HFFc6 (cell line): Measurements from ENCODE around the gene GAMT. TPM values are rescaled to one million over a fixed set of nuclear protein-coding genes. Genes with fewer than 3 reads are reported as not detected.

ENCODE experiments used
- DNase-seq: peaks from one replicate; pipeline ENCODE4 v3.0.0-alpha.2; 2018
- H3K27ac Mint-ChIP-seq: 2 replicates; pipeline ENCODE4 v1.8.0; 2020; ENCODE audit warnings: mild to moderate bottlenecking, mixed read lengths
- H3K27me3 Mint-ChIP-seq: 2 replicates; pipeline ENCODE4 v1.8.0; 2021; ENCODE audit warnings: mild to moderate bottlenecking, moderate library complexity, mixed read lengths; ENCODE audit not compliant: insufficient read depth
- H3K36me3 Mint-ChIP-seq: 2 replicates; pipeline ENCODE4 v1.8.0; 2021; ENCODE audit warnings: low read depth, mixed read lengths
- H3K4me1 Mint-ChIP-seq: 2 replicates; pipeline ENCODE4 v1.8.0; 2020; ENCODE audit warnings: low read depth, mixed read lengths
- H3K4me3 Mint-ChIP-seq: 2 replicates; pipeline ENCODE4 v1.8.0; 2020; ENCODE audit warnings: mild to moderate bottlenecking, moderate library complexity, mixed read lengths
- H3K9me3 Mint-ChIP-seq: 2 replicates; pipeline ENCODE4 v1.8.0; 2020; ENCODE audit warnings: mild to moderate bottlenecking, mixed read lengths
- CTCF ChIP-seq: fragments of 200-600 bp; sonication (generic); IDR thresholded peaks from 2 replicates; pipeline ENCODE4 v1.5.0; 2021; ENCODE audit warnings: antibody characterized with exemption, mild to moderate bottlenecking
- total RNA-seq, 6 experiments: library from RNA; stranded (reverse); fragmentation: NEBNext Ultra II Directional; extraction: Animal tissue kit (Norgen Biotek cat#: 25700); gene quantifications; 2 replicates in 1 of 6; 3 replicates in 5 of 6; pipeline ENCODE4 v1.2.3, GENCODE V29; 2021

GAMT gene
- total RNA-seq, 6 experiments from 2014 or later, result 55.2 to 71.3 (median 67.7) TPM

GRCh38 chr19:1437609-1438008 lies 36.3 kb upstream of the GAMT start:
- H3K27ac Mint-ChIP-seq, result peak overlapping the region; percentile 99
- H3K9me3 Mint-ChIP-seq, result no peaks in the 10 kb centered on the region
- H3K4me3 Mint-ChIP-seq, result peak overlapping the region; percentile 96
- DNase-seq, result no peak
- H3K36me3 Mint-ChIP-seq, result peaks cover 28% of the 10 kb centered on the region
- TF ChIP-seq CTCF, result no peak
- peaks cover 18% of the 10 kb centered on the region for H3K27me3 Mint-ChIP-seq
- H3K4me1 Mint-ChIP-seq, result peaks cover 20% of the 10 kb centered on the region

DNA sequence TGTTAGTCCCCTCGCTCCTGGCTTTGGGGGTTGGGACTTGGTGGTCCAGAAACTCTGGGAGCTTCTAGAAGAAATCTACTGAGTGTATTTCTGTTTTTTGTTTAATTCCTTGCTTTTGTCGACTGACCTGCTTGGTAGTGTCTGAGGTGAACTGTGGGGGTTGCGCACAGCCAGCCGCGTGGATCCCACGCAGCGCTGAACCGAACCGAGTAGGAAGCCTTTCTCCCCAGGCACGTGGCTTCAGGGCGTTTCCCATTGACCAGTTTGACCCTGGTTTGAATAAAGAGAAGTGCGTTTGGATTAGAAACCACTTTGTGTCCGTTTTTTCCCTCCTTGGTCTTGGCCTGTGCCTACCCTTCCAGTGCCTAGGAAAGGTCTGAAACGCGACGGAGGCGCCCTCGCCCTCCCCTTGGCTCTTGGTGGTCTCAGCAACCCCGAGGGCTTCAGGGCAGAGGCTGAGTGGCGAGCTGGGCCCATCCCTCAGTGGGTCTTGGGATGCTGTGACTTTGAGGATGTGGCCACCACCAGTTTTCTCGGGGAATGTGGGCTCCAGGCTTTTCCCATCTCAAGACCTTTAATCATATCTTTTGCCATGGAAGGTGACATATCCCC lies 34.1 kb upstream of the GAMT start:
- DNase-seq, result no peak
- Mint-ChIP-seq H3K27me3 (peaks cover 18% of the 10 kb centered on the region), H3K9me3 (no peaks in the 10 kb centered on the region), H3K36me3 (peaks cover 17% of the 10 kb centered on the region), H3K4me1 (peaks cover 11% of the 10 kb centered on the region; the same call in 1 of the 2 replicates), H3K4me3 (no peak overlapping the region; the same call in 1 of the 2 replicates), H3K27ac (peak overlapping the region; percentile 43; the same call in 1 of the 2 replicates)
- TF ChIP-seq CTCF, result no peak

DNA sequence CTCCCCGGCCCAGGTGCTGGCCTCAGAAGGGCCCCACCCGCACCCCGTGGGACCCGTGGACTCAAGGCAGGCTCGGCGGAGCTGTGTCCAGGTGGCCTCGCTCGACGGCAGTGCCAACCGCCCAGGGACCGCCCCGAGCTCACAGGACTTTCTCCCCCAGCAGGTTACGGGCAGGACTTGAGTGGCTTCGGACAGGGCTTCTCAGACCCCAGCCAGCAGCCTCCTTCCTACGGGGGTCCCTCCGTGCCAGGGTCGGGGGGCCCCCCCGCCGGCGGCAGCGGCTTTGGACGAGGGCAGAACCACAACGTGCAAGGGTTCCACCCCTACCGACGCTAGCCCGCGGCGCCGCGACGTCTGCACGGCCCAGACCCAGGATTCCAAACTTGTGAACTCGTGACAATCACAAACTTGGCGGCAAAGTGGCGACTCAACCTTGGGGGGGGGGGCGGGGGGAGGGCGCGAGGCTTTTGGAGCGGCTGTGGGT lies 33.3 kb upstream of the GAMT start:
- Mint-ChIP-seq H3K9me3 (no peaks in the 10 kb centered on the region), H3K4me1 (peaks cover 9% of the 10 kb centered on the region; the same call in 1 of the 2 replicates), H3K36me3 (peaks cover 13% of the 10 kb centered on the region), H3K4me3 (no peak overlapping the region), H3K27me3 (peaks cover 16% of the 10 kb centered on the region), H3K27ac (no peak overlapping the region)
- DNase-seq, result no peak
- no peak for TF ChIP-seq CTCF

DNA sequence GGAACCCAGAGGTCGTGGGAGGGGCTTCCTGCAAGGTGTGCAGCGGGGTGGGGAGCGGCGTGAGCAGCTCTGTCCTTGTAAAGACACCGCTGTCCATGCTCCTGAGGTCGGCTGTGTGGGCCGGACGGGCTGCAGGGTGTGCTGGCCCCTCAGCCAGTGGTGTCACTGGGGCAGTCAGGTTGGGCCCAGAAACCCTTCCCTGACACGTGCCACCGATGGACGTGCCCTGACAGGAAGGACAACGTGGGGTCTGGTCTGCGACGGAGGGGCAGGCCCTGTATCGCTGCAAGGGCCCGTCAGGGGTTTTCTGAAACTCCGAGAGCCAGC lies 32.7 kb upstream of the GAMT start:
- H3K4me1 Mint-ChIP-seq, result peaks cover 6% of the 10 kb centered on the region; the same call in 1 of the 2 replicates
- no peak overlapping the region for H3K4me3 Mint-ChIP-seq
- H3K27me3 Mint-ChIP-seq, result peaks cover 12% of the 10 kb centered on the region
- no peak overlapping the region for H3K27ac Mint-ChIP-seq
- H3K36me3 Mint-ChIP-seq, result peaks cover 7% of the 10 kb centered on the region
- H3K9me3 Mint-ChIP-seq, result no peaks in the 10 kb centered on the region
- no peak for DNase-seq
- TF ChIP-seq CTCF, result no peak

GRCh38 chr19:1433119-1434039 lies 32.0 kb upstream of the GAMT start:
- no peak for DNase-seq
- Mint-ChIP-seq H3K4me3 (no peak overlapping the region), H3K4me1 (peaks cover 6% of the 10 kb centered on the region; the same call in 1 of the 2 replicates), H3K9me3 (no peaks in the 10 kb centered on the region), H3K27ac (no peak overlapping the region), H3K36me3 (0 out of 2 replicates have a peak, but pooled peaks cover 3% of the 10 kb centered on the region), H3K27me3 (peaks cover 11% of the 10 kb centered on the region)
- TF ChIP-seq CTCF, result no peak
